Measurements from ENCODE around the gene SCNM1. TPM values are rescaled to one million over a fixed set of nuclear protein-coding genes. Genes with fewer than 3 reads are reported as not detected.

The SCNM1 gene, protein sequence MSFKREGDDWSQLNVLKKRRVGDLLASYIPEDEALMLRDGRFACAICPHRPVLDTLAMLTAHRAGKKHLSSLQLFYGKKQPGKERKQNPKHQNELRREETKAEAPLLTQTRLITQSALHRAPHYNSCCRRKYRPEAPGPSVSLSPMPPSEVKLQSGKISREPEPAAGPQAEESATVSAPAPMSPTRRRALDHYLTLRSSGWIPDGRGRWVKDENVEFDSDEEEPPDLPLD
- polyA plus RNA-seq (ENCODE audit: insufficient read length in 3 of 3): 10 to 100 TPM; 37.6 to 38.8 (median 38.5) TPM

DNA sequence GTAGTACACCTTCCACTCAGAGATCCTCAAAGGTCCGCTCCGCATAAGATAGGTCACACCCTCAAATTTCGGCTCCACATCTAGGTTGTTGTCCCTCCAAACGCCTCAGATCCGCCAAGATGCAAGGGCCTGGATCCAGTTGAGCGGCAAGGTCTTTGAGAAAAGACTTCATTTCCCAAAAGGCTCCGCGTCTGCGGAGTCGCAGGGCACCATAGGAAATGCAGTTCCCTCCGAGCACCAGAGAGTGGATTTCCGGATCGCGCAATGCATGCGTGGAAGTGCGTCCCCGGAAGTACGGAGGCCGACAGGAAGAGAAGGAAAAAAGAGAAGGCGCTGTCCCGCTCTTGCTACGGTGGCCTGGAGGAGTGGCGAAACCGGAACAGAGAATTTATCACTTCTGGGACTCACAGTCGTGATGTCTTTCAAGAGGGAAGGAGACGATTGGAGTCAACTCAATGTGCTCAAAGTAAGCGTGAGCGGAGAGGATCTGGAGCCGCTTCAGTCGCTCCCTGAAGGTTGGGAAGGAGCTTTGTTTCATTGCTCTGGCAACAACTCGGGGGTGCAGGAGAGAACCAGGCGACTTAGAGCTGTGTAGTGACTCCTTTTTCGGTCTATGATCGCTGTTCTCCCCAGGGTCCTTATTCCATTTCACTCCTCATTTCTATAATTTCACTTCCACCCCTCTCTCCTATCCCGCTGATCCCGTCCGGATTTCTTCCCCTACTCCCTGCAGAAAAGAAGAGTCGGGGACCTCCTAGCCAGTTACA is at the start of gene SCNM1, which contains the start of gene LYSMD1:
TSS of gene SCNM1 (plus strand) at position 407 of the 767 bp plus-strand sequence. CDS start at position 416, 9 bp downstream.
TSS of gene LYSMD1 (minus strand) at position 165 of the 767 bp plus-strand sequence. CDS start 644 bp downstream, outside the sequence.
- DNase-seq (ENCODE audit: low read depth in 3 of 3, low spot score in 2 of 3): peak; percentile 94 to 99 (median 98)

DNA sequence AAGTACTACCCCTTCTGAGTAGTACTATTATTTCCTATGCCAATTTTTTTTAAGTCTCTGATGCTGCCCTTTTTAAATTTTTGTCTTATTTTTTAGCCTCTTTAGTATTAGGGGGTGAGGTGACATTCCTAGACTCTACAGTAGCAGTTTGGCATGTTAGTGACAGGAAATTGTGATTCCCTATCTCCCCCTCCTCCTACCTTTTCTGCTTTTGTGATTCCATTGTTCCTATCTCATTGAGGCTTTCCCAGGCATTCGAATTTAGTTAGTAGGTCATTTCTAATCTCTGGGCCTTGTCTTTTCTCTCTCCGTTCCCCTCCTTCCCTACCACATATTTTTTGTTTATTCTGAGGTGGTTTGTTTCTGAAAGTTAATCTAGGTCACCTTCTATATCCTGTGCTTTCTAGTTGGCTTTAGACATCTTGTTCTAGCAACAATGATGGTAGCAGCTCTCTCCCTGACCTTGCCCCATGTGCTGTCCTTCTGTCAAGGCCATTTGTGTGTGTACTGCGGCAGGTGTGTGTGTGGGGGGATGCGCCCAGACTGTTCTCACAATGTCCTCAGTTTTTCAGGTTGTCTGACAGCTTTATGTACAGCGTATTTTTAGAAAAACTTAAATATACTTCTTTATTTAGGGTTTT is 41.1 kb upstream of the SCNM1 start:
- no peak for DNase-seq (ENCODE audit: low read depth in 3 of 3, low spot score in 2 of 3)

DNA sequence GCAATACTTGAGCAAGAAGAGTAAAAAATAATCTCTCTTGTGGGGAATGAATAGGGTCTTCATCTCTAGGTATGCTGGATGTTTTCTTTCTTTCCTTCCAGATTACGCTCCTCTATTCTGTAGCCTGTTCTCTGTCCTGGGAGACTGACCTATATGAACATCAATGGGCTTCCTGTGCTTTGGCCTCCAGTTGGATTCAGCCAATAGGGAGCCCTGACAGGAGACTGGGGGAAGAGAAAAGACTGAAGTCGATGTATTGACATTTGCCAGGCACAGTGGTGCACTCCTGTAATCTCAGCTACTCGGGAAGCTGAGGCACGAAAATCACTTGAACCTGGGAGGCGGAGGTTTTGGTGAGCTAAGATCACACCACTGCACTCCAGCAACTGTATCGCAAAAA is 37.1 kb upstream of the SCNM1 start:
- no peak for DNase-seq (ENCODE audit: low read depth in 3 of 3, low spot score in 2 of 3)

- peak in 2 of 3 donors; percentile 74 to 85 for DNase-seq (ENCODE audit: low read depth in 3 of 3, low spot score in 2 of 3)
Observed at GRCh38 chr1:151130987-151131586, 34.9 kb upstream of the SCNM1 start.

DNA sequence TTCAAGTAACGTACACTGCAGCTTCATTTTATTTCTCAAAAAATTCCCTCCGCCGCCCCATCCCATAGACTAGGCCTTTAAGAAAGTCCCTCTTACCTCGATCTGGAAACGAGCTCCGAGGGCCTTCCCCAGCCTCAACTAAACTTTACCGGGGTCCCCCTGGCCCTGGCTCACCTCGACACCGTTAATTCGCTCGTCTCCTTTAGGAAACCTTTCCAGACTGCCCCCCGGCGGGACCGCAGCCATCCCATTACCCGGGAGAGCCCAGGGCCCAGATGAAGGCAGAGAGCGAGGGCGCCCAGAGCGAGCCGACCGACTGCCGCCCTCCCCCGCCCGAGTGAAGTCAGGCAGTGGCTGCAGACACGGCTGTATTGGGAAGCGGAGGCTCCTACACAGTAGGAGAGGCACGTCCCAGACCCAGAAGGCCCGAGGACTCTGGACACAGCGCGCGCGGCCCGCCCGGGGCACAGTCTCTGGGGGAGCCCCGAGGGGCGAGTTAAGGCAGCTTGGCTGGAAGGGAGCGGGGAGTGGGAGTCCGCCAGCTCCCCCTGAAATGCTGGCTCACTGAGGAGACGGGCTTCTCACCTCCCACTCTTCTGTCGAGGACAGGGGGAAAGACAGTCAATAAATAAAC is 34.1 kb upstream of the SCNM1 start:
- peak in 1 of 3 donors; percentile 29 for DNase-seq (ENCODE audit: low read depth in 3 of 3, low spot score in 2 of 3)

- no peak for DNase-seq (ENCODE audit: low read depth in 3 of 3, low spot score in 2 of 3)
Observed at GRCh38 chr1:151132335-151133017, 33.5 kb upstream of the SCNM1 start.

DNA sequence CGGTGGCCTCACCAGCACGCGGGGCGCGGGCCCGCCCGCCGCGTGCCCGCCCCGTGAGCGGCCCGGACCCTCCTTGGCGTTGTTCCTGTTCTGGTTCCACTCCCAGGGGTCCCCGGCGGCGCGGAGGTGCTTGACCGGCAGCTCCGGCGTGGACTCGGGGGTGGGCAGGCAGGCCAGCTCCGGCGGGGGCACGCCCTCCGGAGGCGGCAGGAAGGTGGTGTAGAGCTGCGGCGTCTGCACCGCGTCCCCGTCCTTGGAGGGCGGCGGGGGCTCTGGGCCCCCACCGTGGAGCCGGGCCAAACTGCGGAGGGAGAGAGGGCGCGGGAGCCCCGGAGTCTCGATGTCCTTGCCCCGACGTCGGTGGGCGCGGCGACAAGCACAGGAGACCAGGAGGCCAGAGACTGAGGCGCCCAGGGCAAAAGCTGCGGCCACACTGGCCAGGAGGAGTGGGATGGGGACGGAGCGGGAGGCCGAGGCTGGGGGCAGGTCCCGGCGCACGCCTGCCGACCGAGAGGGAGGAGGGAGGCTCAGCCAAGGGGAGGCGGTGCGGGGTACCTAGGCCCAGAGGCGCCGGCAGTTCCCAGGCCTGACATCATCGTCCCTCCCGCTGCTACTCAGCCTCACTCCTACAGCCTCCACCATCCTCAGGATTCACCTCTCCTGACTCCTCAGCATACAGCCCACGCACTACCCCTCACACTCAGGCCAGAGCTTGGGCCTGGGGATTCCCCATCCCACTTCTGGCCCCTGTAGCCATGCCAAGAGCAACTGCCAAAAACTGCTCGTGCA is 32.7 kb upstream of the SCNM1 start:
- no peak for DNase-seq (ENCODE audit: low read depth in 3 of 3, low spot score in 2 of 3)

- DNase-seq (ENCODE audit: low read depth in 3 of 3, low spot score in 2 of 3): no peak
Observed at GRCh38 chr1:151134396-151134795, 31.5 kb upstream of the SCNM1 start.

DNA sequence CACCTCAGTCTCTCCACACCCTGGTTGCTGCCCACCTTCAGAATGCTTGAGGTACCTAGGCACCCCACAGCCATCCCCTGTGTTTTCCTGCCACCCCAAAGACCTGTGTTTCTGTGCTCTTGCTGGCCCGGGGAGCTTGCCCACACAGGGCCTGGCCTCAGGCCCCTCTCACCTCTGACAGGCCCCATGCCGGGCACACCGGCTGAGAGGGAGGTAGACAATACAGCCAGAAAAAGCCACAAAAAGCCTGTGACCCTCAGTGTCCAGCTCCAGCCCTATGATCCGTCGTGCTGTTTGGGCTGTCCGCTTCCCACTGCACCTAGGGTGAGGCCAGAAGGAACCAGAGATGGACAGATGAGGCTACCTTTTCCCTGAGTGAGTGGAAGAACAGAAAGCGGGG is 31.0 kb upstream of the SCNM1 start:
- DNase-seq (ENCODE audit: low read depth in 3 of 3, low spot score in 2 of 3): no peak

GRCh38 chr1:151135433-151136385 is 30.2 kb upstream of the SCNM1 start:
- no peak for DNase-seq (ENCODE audit: low read depth in 3 of 3, low spot score in 2 of 3)

DNA sequence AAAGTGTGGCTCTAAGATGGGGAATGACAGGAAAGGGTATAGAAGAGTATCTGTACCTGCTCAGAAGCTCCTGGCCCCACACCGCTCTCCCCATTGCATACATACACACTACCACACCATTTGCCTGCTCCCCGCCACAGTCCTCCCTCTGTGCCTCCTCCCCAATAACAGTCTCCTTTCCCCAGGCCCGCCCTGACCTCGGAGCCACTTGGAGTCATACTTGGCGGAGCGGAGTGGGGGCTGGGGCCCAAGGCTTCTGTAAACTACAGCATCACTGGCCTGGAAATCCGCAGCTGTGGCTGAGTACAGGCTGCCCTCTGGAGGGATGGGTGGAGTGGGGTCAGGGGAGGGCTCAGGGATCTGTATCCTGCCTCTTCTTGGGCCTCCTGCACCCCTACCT is 28.2 kb upstream of the SCNM1 start:
- no peak for DNase-seq (ENCODE audit: low read depth in 3 of 3, low spot score in 2 of 3)

- DNase-seq (ENCODE audit: low read depth in 3 of 3, low spot score in 2 of 3): no peak
Observed at GRCh38 chr1:151142411-151143056, 23.4 kb upstream of the SCNM1 start.

DNA sequence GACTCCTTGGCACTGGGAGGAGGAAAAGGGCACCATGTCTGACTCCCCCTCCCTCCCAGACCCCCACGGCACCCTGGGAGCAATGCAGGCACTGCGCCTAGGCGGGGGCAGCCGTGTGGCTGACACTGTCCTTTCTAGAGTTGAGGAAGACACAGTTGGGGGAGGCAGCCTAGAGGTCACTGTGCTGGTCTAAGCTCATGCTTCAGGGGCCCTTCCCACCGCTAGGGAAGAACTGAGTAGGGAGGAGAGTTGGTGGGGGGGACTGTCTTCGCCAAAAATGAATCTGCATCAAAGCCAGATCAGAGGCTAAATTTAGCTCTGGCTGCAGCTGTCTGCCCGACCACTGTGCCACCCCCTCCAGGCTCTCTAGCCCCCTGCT is 22.9 kb upstream of the SCNM1 start:
- DNase-seq (ENCODE audit: low read depth in 3 of 3, low spot score in 2 of 3): no peak

GRCh38 chr1:151143986-151144385 is 22.0 kb upstream of the SCNM1 start:
- DNase-seq (ENCODE audit: low read depth in 3 of 3, low spot score in 2 of 3): no peak

GRCh38 chr1:151144474-151145303 is 21.3 kb upstream of the SCNM1 start:
- no peak for DNase-seq (ENCODE audit: low read depth in 3 of 3, low spot score in 2 of 3)

DNA sequence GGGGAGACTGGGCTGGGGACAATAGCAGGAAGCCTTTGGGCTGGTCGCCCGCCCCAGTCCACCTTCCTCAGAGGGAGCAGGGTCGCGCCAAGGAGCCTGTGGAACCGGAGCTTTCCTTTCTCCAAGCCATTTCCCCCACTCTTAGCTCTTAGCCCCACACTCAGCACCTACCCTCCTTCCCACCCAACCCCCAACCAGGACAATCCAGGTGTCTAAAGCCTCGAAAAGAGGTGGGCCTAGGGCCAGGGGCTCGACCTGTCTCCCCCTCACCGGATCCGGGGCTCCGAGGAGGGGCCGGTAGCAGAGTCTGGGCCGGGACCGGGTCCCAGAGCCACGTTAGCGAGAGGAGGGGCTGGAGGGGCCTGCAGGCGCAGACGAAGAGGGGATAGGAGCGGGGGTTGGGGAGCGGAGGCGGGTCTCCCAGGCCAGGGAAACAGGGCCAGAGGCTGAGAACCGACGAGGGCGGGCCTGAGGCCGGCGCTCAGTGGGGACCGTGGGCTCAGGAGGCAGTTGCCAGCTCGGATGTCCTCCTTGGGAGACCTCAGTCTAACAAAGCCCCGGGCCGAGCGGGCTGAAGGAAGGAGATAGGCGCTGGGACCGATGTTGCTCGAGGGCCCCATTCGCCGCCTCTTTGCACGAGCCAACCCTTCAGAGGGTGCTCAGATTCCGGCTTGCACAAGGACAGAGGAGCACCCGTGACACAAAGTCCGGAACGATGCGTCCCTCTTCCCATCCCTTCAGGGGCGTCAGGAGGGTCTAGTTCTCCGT is 20.5 kb upstream of the SCNM1 start:
- DNase-seq (ENCODE audit: low read depth in 3 of 3, low spot score in 2 of 3): no peak

Measured in right renal cortex interstitium (tissue), 3 donors.